Measurements from ENCODE around the gene SIK3. TPM values are rescaled to one million over a fixed set of nuclear protein-coding genes. Genes with fewer than 3 reads are reported as not detected.

Gene SIK3
- total RNA-seq, 1 donor from 2014 or later = 19.5 TPM

GRCh38 chr11:117099696-117100095, 1.5 kb upstream of the SIK3 start:
- Mint-ChIP-seq H3K4me3 (ENCODE audit: unreplicated experiment) (no peak overlapping the region), H3K27me3 (ENCODE audit: low read depth) (no peaks in the 10 kb centered on the region), H3K27ac (ENCODE audit: unreplicated experiment) (no peak overlapping the region), H3K4me1 (ENCODE audit: low read depth) (peaks cover 39% of the 10 kb centered on the region), H3K9me3 (ENCODE audit: low read depth) (no peaks in the 10 kb centered on the region), H3K36me3 (ENCODE audit: low read depth) (no peaks in the 10 kb centered on the region)
- no peak for DNase-seq (ENCODE audit: low spot score)
- TF ChIP-seq CTCF (IDR thresholded peaks at IDR 0.05) = no peak

GRCh38 chr11:117097389-117098268, 599 bp downstream of the SIK3 start:
- no peaks in the 10 kb centered on the region for H3K27me3 Mint-ChIP-seq (ENCODE audit: low read depth)
- no peaks in the 10 kb centered on the region for H3K9me3 Mint-ChIP-seq (ENCODE audit: low read depth)
- H3K36me3 Mint-ChIP-seq (ENCODE audit: low read depth) = no peaks in the 10 kb centered on the region
- peak overlapping the region; percentile 93 for H3K4me3 Mint-ChIP-seq (ENCODE audit: unreplicated experiment)
- DNase-seq (ENCODE audit: low spot score) = no peak
- H3K4me1 Mint-ChIP-seq (ENCODE audit: low read depth) = peaks cover 51% of the 10 kb centered on the region
- TF ChIP-seq CTCF (IDR thresholded peaks at IDR 0.05) = no peak
- peak overlapping the region; percentile 87 for H3K27ac Mint-ChIP-seq (ENCODE audit: unreplicated experiment)

- H3K4me1 Mint-ChIP-seq (ENCODE audit: low read depth) = peaks cover 57% of the 10 kb centered on the region
- no peaks in the 10 kb centered on the region for H3K36me3 Mint-ChIP-seq (ENCODE audit: low read depth)
- no peak for TF ChIP-seq CTCF (IDR thresholded peaks at IDR 0.05)
- no peaks in the 10 kb centered on the region for H3K27me3 Mint-ChIP-seq (ENCODE audit: low read depth)
- peak overlapping the region; percentile 93 for H3K4me3 Mint-ChIP-seq (ENCODE audit: unreplicated experiment)
- H3K27ac Mint-ChIP-seq (ENCODE audit: unreplicated experiment) = peak overlapping the region; percentile 87
- no peaks in the 10 kb centered on the region for H3K9me3 Mint-ChIP-seq (ENCODE audit: low read depth)
- DNase-seq (ENCODE audit: low spot score) = no peak
Observed at GRCh38 chr11:117097014-117097388, 1.2 kb downstream of the SIK3 start.

GRCh38 chr11:117096201-117096991, 1.8 kb downstream of the SIK3 start:
- no peaks in the 10 kb centered on the region for H3K9me3 Mint-ChIP-seq (ENCODE audit: low read depth)
- TF ChIP-seq CTCF (IDR thresholded peaks at IDR 0.05) = no peak
- H3K27me3 Mint-ChIP-seq (ENCODE audit: low read depth) = no peaks in the 10 kb centered on the region
- DNase-seq (ENCODE audit: low spot score) = no peak
- H3K36me3 Mint-ChIP-seq (ENCODE audit: low read depth) = no peaks in the 10 kb centered on the region
- H3K27ac Mint-ChIP-seq (ENCODE audit: unreplicated experiment) = no peak overlapping the region
- peak overlapping the region; percentile 93 for H3K4me3 Mint-ChIP-seq (ENCODE audit: unreplicated experiment)
- peaks cover 58% of the 10 kb centered on the region for H3K4me1 Mint-ChIP-seq (ENCODE audit: low read depth)

Measured in chondrocyte (in vitro differentiated cells).